Colonic mucosa (tissue), 4 donors: Measurements from ENCODE around the gene RALY. TPM values are rescaled to one million over a fixed set of nuclear protein-coding genes. Genes with fewer than 3 reads are reported as not detected.

ENCODE experiments used
- DNase-seq: peaks from one replicate; pipeline ENCODE4 v3.0.0-alpha.2; 2020
- H3K27ac ChIP-seq: fragments of 200-600 bp; one replicate; pipeline ENCODE4 v1.8.0; 2021
- H3K27me3 ChIP-seq: fragments of 200-600 bp; one replicate; pipeline ENCODE4 v1.8.0; 2021
- H3K36me3 ChIP-seq: fragments of 200-600 bp; one replicate; pipeline ENCODE4 v1.8.0; 2021
- H3K4me1 ChIP-seq: fragments of 200-600 bp; one replicate; pipeline ENCODE4 v1.8.0; 2021; ENCODE audit warnings: mild to moderate bottlenecking
- H3K4me3 ChIP-seq: fragments of 200-600 bp; one replicate; pipeline ENCODE4 v1.8.0; 2021
- H3K9ac ChIP-seq, 2 donors: one replicate each; pipeline ENCODE4 v1.7.0; 2013; ENCODE audit warnings: control low read depth in 2 of 2, low read depth in 2 of 2, low read length in 2 of 2
- H3K9me3 ChIP-seq: fragments of 200-600 bp; one replicate; pipeline ENCODE4 v1.8.0; 2021
- intact Hi-C: fragments of 100-400 bp; cut with DNase I; formaldehyde crosslinking; loops from one replicate; pipeline ENCODE4 v1.14.1; 2022
- total RNA-seq, 2 donors: library from RNA; stranded (reverse); fragmentation: NEBNext Ultra II Directional in 1 of 2; extraction: Animal tissue kit (Norgen Biotek cat#: 25700) in 1 of 2; gene quantifications; one replicate each; pipeline ENCODE4 v1.2.1, GENCODE V29; 2021
- TF ChIP-seq, protein P1 (sequence below): fragments of 200-600 bp; IDR thresholded peaks from one replicate; pipeline ENCODE4 v1.8.0; 2022; ENCODE audit warnings: antibody characterized with exemption, mild to moderate bottlenecking
- donor health status: healthy.
- donor health status: DM: no; HTN: no; CAD: no.
- donor health status: DM: no; HTN: no; CAD: no.

Gene RALY
- total RNA-seq, 2 donors from 2014 or later: 196 to 212 TPM

- Histone ChIP-seq H3K36me3 (no peaks in the 10 kb centered on the region), H3K4me1 (peaks cover under 1% of the 10 kb centered on the region)
Observed at GRCh38 chr20:34105978-34106675, 112.4 kb downstream of the RALY start.

GRCh38 chr20:34108616-34109174 lies 115.0 kb downstream of the RALY start:
- TF ChIP-seq, protein P1, sequence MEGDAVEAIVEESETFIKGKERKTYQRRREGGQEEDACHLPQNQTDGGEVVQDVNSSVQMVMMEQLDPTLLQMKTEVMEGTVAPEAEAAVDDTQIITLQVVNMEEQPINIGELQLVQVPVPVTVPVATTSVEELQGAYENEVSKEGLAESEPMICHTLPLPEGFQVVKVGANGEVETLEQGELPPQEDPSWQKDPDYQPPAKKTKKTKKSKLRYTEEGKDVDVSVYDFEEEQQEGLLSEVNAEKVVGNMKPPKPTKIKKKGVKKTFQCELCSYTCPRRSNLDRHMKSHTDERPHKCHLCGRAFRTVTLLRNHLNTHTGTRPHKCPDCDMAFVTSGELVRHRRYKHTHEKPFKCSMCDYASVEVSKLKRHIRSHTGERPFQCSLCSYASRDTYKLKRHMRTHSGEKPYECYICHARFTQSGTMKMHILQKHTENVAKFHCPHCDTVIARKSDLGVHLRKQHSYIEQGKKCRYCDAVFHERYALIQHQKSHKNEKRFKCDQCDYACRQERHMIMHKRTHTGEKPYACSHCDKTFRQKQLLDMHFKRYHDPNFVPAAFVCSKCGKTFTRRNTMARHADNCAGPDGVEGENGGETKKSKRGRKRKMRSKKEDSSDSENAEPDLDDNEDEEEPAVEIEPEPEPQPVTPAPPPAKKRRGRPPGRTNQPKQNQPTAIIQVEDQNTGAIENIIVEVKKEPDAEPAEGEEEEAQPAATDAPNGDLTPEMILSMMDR: no peak
- no peak for DNase-seq
- no peak overlapping the region for H3K9ac ChIP-seq
- H3K27me3 ChIP-seq: no peaks in the 10 kb centered on the region
- H3K9me3 ChIP-seq: no peaks in the 10 kb centered on the region
- intact Hi-C loops: no loop called here
- H3K4me1 ChIP-seq: no peaks in the 10 kb centered on the region
- no peak overlapping the region for H3K4me3 ChIP-seq
- no peaks in the 10 kb centered on the region for H3K36me3 ChIP-seq
- H3K27ac ChIP-seq: no peak overlapping the region

More at GRCh38 chr20:34105978-34106675, 112.4 kb downstream of the RALY start:
- H3K27ac ChIP-seq: no peak overlapping the region
- H3K9ac ChIP-seq: no peak overlapping the region
- intact Hi-C loops: no loop called here
- TF ChIP-seq, protein P1: no peak
- H3K9me3 ChIP-seq: no peaks in the 10 kb centered on the region
- H3K27me3 ChIP-seq: no peaks in the 10 kb centered on the region
- H3K4me3 ChIP-seq: no peak overlapping the region
- no peak for DNase-seq

DNA sequence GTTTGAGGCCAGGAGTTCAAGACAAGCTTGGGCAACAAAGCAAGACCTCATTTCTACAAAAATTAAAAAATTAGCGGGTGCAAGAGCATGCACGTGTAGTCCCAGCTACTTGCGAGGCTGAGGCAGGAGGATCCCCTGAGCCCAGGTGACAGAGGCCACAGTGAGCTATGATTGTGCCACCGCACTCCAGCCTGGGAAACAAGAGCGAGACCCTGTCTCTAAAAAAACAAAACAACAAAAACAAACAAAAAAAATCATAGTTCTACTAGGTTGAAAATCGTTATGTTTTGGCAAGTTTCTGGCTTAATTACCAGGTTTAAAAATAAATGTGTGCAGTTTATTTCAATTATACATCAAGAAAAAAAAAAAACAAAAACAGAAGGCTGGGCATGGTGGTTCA lies 115.7 kb downstream of the RALY start:
- Histone ChIP-seq H3K4me3 (no peak overlapping the region), H3K9me3 (no peaks in the 10 kb centered on the region), H3K27ac (no peak overlapping the region), H3K36me3 (no peaks in the 10 kb centered on the region), H3K4me1 (no peaks in the 10 kb centered on the region), H3K9ac (no peak overlapping the region), H3K27me3 (no peaks in the 10 kb centered on the region)
- DNase-seq: no peak
- TF ChIP-seq, protein P1: no peak
- intact Hi-C loops: no loop called here

DNA sequence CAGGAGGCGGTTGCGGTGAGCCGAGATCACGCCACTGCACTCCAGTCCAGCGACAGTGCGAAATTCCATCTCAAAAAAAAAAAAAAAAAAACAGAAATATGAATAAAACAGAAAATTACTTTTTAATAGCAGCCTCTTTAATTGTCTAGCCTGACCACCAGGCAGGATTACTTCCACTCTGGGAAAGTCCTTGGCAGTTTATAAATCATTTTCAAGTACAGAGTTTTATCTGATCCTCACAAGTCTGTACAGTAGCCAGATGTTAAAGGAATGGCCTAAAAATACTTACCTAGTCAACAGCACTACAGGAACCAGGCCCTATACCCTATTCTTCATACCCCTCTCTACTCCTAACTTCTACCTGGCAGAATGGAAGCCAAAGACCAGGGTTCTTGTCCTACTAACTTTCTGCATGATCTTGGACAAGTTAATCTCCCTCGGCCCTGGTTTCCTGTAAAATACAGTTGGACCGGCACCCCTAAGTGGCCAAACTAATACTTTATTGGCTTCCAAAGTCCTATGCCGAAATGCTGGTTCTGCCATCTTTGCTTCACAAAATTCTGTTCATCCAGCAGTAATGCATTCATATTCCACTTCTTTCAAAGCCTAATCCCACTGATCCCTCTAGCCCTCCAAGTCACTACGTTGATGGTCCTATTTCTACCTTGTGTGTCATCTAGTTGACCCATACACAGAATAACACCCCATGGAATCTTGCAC lies 116.5 kb downstream of the RALY start:
- Histone ChIP-seq H3K9me3 (no peaks in the 10 kb centered on the region), H3K27me3 (no peaks in the 10 kb centered on the region), H3K27ac (peak overlapping the region; percentile 98), H3K4me1 (no peaks in the 10 kb centered on the region), H3K36me3 (no peaks in the 10 kb centered on the region), H3K9ac (peak overlapping the region in 1 of 2 donors; percentile 99), H3K4me3 (peak overlapping the region; percentile 89)
- intact Hi-C loops: no loop called here
- TF ChIP-seq, protein P1: no peak
- no peak for DNase-seq

DNA sequence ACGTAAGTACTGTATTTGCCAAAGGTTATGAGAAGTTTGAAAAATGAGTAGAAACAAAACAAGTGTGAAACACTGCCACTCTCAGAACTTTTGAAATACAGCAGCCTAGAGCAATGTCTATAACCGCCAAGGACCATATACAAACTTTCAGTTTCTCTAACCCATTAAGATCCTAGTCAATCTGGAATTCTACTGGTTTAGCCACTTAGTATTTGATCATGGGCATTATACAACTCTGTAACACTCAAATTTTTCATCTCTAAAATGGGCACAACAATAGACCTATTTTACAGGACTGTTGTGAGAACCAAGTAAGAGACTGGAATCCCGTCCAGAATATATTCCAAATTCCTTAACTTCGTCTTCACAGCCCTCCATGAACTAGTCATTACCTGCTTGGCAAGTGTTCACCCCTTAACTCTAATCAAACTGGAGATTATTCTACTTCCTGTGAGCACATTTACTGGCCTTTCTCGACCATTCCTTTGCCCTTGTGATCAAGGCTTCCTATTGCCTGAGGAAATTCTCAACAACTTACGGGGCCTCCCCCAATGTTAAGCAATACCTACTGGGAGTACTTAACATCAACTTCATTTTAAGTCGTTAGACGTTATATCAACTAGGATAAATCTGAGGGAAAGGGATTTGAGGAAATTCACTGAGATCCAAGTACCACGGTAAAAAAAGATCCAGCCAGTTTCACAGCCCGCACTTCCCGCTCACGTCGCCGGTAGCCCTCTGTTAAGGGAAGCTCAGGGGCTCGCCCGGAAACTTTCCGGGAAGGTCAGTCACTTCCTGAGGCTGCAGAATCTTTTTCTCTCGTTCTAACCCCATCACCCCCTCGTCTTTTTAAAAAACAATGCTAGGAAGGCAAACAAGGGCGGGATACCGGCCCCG lies 117.3 kb downstream of the RALY start:
- H3K9ac ChIP-seq: peak overlapping the region; percentile 96 to 99
- intact Hi-C loops: no loop called here
- H3K36me3 ChIP-seq: no peaks in the 10 kb centered on the region
- TF ChIP-seq, protein P1: no peak
- peak overlapping the region; percentile 98 for H3K27ac ChIP-seq
- H3K27me3 ChIP-seq: no peaks in the 10 kb centered on the region
- H3K4me3 ChIP-seq: peak overlapping the region; percentile 89
- DNase-seq: peak; percentile 31
- no peaks in the 10 kb centered on the region for H3K9me3 ChIP-seq
- no peaks in the 10 kb centered on the region for H3K4me1 ChIP-seq
